Adrenal gland (tissue), 12 donors: Measurements from ENCODE around the gene FBXL17. TPM values are rescaled to one million over a fixed set of nuclear protein-coding genes. Genes with fewer than 3 reads are reported as not detected.

Experiments used
- DNase-seq, 7 donors: peaks; one replicate each; pipeline ENCODE4 v3.0.0-alpha.2; 2019 to 2020
- H3K27ac ChIP-seq, 5 donors: fragments of 200-600 bp; sonication (generic) in 4 of 5; 1 replicate in 3 of 5; 2 replicates in 2 of 5; pipeline versions ENCODE4 v1.5.1 to v1.8.0; 2016 to 2020; ENCODE audit warnings: mild to moderate bottlenecking in 1 of 5
- H3K27me3 ChIP-seq: fragments of 200-600 bp; 2 replicates; pipeline ENCODE4 v1.8.0; 2021
- H3K36me3 ChIP-seq, 2 donors: fragments of 200-600 bp; replicated peaks in 1 of 2; 1 replicate in 1 of 2; 2 replicates in 1 of 2; pipeline versions ENCODE4 v1.5.1 to v1.8.0; 2018 to 2022
- H3K4me1 ChIP-seq, 2 donors: fragments of 200-600 bp; replicated peaks in 1 of 2; 1 replicate in 1 of 2; 2 replicates in 1 of 2; pipeline versions ENCODE4 v1.5.1 to v1.8.0; 2018 to 2021
- H3K4me3 ChIP-seq, 4 donors: fragments of 200-600 bp; sonication (generic) in 3 of 4; one replicate each; pipeline ENCODE4 v1.5.1; 2016 to 2018
- H3K9me3 ChIP-seq, 3 donors: fragments of 200-600 bp; sonication (generic) in 1 of 3; replicated peaks in 1 of 3; 1 replicate in 2 of 3; 2 replicates in 1 of 3; pipeline versions ENCODE4 v1.5.1 to v1.8.0; 2016 to 2021
- CTCF ChIP-seq, 6 experiments: fragments of 450-650 bp in 4 of 6; fragments of 200-600 bp in 2 of 6; sonication (generic) in 1 of 6; IDR thresholded peaks; 1 replicate in 5 of 6; 2 replicates in 1 of 6; pipeline versions ENCODE4 v1.5.1 to v1.8.0; 2016 to 2021; ENCODE audit warnings: antibody characterized with exemption in 6 of 6, mild to moderate bottlenecking in 2 of 6, moderate library complexity in 1 of 6
- POLR2A ChIP-seq, 2 donors: fragments of 450-650 bp; IDR thresholded peaks; one replicate each; pipeline ENCODE4 v1.6.1; 2017; ENCODE audit warnings: antibody characterized with exemption in 2 of 2, mild to moderate bottlenecking in 2 of 2, moderate library complexity in 1 of 2
- WGBS, 4 donors: extraction: QIAGEN DNeasy Blood & Tissue Kit in 2 of 4; methylation state at CpG; one replicate each; pipeline versions ENCODE4 v1.1.5 to v1.1.7; 2013 to 2017; 5-methylcytosine and 5-hydroxymethylcytosine counted together
- intact Hi-C, 2 donors: fragments of 100-400 bp; cut with DNase I; formaldehyde crosslinking; loops; one replicate each; pipeline versions ENCODE4 v1.14.1 to v1.15.0; 2022 to 2023
- polyA plus RNA-seq, 3 donors: library from polyadenylated mRNA; stranded (reverse); fragments of 200-250 nt in 2 of 3; fragments of 350-450 nt in 1 of 3; fragmentation: Illumina TruSeq in 1 of 3; extraction: RNeasy Lipid Tissue Mini Kit (QIAGEN cat#74804) in 1 of 3; gene quantifications; one replicate each; pipeline ENCODE4 v1.2.3, GENCODE V29; 2013 to 2014
- total RNA-seq, 9 donors: library from RNA; depleted of rRNA in 4 of 9; stranded (reverse); fragments of >200 nt in 4 of 9; fragments of 120-200 nt in 1 of 9; fragmentation: NEBNext Ultra II Directional in 1 of 9; extraction: Animal tissue kit (Norgen Biotek cat#: 25700) in 1 of 9; gene quantifications; one replicate each; pipeline versions ENCODE4 v1.1.0 to v1.2.4, GENCODE V29; 2013 to 2023
- donor health status: healthy with polysubstance abuse.
- donor health status: Bipolar disorder and iron deficiency.
- donor health status: DM: yes; HTN: yes; CAD: no.
- donor health status: DM: no; HTN: no; CAD: no.
- donor health status: DM: no; HTN: no; CAD: no.
- donor health status: DM: yes; HTN: yes; CAD: no.

The FBXL17 gene
- total and polyA plus RNA-seq, 12 donors: 4.4 to 29.4 (median 21.3) TPM

DNA sequence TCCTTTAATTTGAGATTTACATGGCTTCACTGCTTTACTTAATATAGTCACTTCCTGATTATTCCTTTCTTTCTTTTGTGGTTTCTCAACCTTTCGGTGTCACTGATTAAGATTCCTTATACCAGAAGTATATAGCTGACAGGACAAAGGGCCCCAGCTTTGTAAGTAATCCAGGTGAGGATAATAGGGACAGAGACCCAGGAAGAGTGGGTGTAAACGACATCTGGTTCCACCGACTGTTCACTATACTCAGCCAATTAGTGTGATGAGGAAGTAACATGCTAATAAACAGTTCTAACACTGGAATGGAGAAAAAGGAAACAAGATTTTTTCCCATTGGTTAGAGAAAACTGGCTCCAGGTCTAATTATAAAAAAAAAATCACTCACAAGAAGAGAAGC is 424.8 kb downstream of the FBXL17 start:
- Histone ChIP-seq H3K4me1 (no peaks in the 10 kb centered on the region), H3K27me3 (no peaks in the 10 kb centered on the region), H3K27ac (no peak overlapping the region), H3K4me3 (no peak overlapping the region), H3K9me3 (no peaks in the 10 kb centered on the region), H3K36me3 (no peaks in the 10 kb centered on the region)
- no peak for DNase-seq
- intact Hi-C loops: no loop called here
- TF ChIP-seq POLR2A (IDR thresholded peaks at IDR 0.05): no peak
- TF ChIP-seq CTCF (IDR thresholded peaks at IDR 0.05): no peak
- 69 to 92% (median 84%) methylated on average over 3 of the region's 3 CpGs for WGBS, 4 donors

DNA sequence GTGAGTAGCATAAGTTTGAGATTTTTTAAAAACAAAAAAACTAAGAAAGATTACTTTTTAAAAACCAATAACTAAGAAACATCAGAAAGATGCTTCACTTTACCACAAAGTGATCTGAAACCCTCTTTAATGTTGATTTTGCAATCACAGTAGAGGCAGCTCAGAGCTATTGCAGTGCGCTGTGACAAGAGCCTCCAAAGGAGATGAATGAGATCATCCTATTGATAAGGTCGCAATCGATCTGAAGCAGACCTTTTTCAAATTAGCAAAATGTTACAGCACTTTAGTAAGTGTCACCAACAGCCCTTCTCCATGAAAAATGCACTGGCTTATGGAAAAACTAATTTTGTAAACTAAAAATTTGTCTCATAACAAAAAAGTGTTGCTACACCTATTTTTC is 426.6 kb downstream of the FBXL17 start:
- Histone ChIP-seq H3K27ac (no peak overlapping the region), H3K4me1 (no peaks in the 10 kb centered on the region), H3K9me3 (no peaks in the 10 kb centered on the region), H3K27me3 (no peaks in the 10 kb centered on the region), H3K4me3 (no peak overlapping the region), H3K36me3 (no peaks in the 10 kb centered on the region)
- no peak for TF ChIP-seq POLR2A (IDR thresholded peaks at IDR 0.05)
- no peak for TF ChIP-seq CTCF (IDR thresholded peaks at IDR 0.05)
- intact Hi-C loops: no loop called here
- DNase-seq: no peak
- WGBS, 4 donors: 33 to 51% (median 45%) methylated on average over 3 of the region's 3 CpGs

GRCh38 chr5:107954254-107954653 is 427.6 kb downstream of the FBXL17 start:
- intact Hi-C loops: no loop called here
- no peak for DNase-seq
- no peaks in the 10 kb centered on the region for H3K9me3 ChIP-seq
- no peaks in the 10 kb centered on the region for H3K27me3 ChIP-seq
- no peak overlapping the region for H3K27ac ChIP-seq
- no peaks in the 10 kb centered on the region for H3K4me1 ChIP-seq
- TF ChIP-seq CTCF (IDR thresholded peaks at IDR 0.05) (no peak), POLR2A (IDR thresholded peaks at IDR 0.05) (no peak)
- H3K36me3 ChIP-seq: no peaks in the 10 kb centered on the region
- H3K4me3 ChIP-seq: no peak overlapping the region

GRCh38 chr5:107952450-107952849 is 429.4 kb downstream of the FBXL17 start:
- Histone ChIP-seq H3K4me1 (no peaks in the 10 kb centered on the region), H3K27me3 (no peaks in the 10 kb centered on the region), H3K36me3 (no peaks in the 10 kb centered on the region), H3K4me3 (no peak overlapping the region), H3K9me3 (no peaks in the 10 kb centered on the region), H3K27ac (no peak overlapping the region)
- no peak for TF ChIP-seq POLR2A (IDR thresholded peaks at IDR 0.05)
- TF ChIP-seq CTCF (IDR thresholded peaks at IDR 0.05): no peak
- no peak for DNase-seq
- intact Hi-C loops: no loop called here
- 64 to 72% (median 70%) methylated on average over 4 of the region's 4 CpGs for WGBS, 4 donors
